ENCODE measurements around the gene HDAC9.

GRCh38 chr7:19000410-19000809 is 504.9 kb downstream of the HDAC9 start:
- TF ChIP-seq POLR2A (IDR thresholded peaks at IDR 0.05; ENCODE audit: borderline replicate concordance, extremely low read depth, insufficient read depth, insufficient read length) (no peak), CTCF (IDR thresholded peaks at IDR 0.05 in 2 of 3, conservative IDR thresholded peaks at IDR 0.05 in 1 of 3; ENCODE audit: borderline replicate concordance in 1 of 3, insufficient read depth in 1 of 3, low read depth in 2 of 3, low read length in 2 of 3) (no peak), ELF1 (IDR thresholded peaks at IDR 0.05; ENCODE audit: borderline replicate concordance, low read depth) (no peak), TCF7L2 (IDR thresholded peaks at IDR 0.05; ENCODE audit: borderline replicate concordance, extremely low read depth, insufficient read depth, insufficient read length) (no peak), EZH2 (IDR thresholded peaks at IDR 0.05) (no peak), POLR2AphosphoS5 (IDR thresholded peaks at IDR 0.05; ENCODE audit: low read depth, low read length) (no peak), ZBTB33 (IDR thresholded peaks at IDR 0.05; ENCODE audit: extremely low read depth, insufficient replicate concordance, low read length) (no peak), YY1 (IDR thresholded peaks at IDR 0.05; ENCODE audit: extremely low read depth, insufficient replicate concordance, low read depth, low read length) (no peak), REST (IDR thresholded peaks at IDR 0.05; ENCODE audit: low read depth) (no peak), JUND (IDR thresholded peaks at IDR 0.05) (no peak), RAD21 (IDR thresholded peaks at IDR 0.05; ENCODE audit: low read depth) (no peak), SIN3A (IDR thresholded peaks at IDR 0.05; ENCODE audit: low read depth) (no peak)
